LNCaP clone FGC (cell line): ENCODE data around the gene PEDS1.

Source experiments
- DNase-seq: peaks from one replicate; pipeline ENCODE4 v3.0.0-alpha.2; 2011; ENCODE audit warnings: low read depth
- H3K4me3 ChIP-seq: 2 replicates; pipeline ENCODE4 v1.5.1; 2011; ENCODE audit warnings: mild to moderate bottlenecking, low read depth, low read length, control low read depth
- TF ChIP-seq, protein P1 (sequence below): IDR thresholded peaks from 2 replicates; pipeline ENCODE4 v1.5.1; 2012; ENCODE audit warnings: mild to moderate bottlenecking; ENCODE audit not compliant: control insufficient read depth, insufficient read depth; ENCODE audit errors: extremely low read depth

Gene PEDS1

DNA sequence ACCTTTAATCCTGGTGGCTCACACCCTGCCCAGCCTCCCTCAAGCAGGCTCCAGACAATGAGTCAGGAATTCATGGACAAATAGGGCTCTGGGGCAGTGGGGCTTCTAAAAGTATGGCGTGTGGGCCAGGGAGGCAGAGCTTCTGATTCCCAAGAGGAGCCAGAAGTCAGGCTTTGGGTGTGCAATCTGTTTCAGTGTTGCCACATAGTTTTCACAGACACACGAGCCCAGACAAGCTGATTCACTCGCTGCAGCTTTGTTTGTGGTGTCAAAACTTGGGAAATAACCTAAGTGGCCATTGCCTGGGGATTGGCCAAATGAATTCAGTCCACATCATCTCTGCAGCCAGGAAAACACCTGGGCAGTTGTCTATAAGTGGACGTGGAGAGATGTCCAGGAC, 9.2 kb downstream of the PEDS1 start:
- no peak for DNase-seq
- no peak overlapping the region for H3K4me3 ChIP-seq
- TF ChIP-seq, protein P1, sequence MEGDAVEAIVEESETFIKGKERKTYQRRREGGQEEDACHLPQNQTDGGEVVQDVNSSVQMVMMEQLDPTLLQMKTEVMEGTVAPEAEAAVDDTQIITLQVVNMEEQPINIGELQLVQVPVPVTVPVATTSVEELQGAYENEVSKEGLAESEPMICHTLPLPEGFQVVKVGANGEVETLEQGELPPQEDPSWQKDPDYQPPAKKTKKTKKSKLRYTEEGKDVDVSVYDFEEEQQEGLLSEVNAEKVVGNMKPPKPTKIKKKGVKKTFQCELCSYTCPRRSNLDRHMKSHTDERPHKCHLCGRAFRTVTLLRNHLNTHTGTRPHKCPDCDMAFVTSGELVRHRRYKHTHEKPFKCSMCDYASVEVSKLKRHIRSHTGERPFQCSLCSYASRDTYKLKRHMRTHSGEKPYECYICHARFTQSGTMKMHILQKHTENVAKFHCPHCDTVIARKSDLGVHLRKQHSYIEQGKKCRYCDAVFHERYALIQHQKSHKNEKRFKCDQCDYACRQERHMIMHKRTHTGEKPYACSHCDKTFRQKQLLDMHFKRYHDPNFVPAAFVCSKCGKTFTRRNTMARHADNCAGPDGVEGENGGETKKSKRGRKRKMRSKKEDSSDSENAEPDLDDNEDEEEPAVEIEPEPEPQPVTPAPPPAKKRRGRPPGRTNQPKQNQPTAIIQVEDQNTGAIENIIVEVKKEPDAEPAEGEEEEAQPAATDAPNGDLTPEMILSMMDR = no peak

DNA sequence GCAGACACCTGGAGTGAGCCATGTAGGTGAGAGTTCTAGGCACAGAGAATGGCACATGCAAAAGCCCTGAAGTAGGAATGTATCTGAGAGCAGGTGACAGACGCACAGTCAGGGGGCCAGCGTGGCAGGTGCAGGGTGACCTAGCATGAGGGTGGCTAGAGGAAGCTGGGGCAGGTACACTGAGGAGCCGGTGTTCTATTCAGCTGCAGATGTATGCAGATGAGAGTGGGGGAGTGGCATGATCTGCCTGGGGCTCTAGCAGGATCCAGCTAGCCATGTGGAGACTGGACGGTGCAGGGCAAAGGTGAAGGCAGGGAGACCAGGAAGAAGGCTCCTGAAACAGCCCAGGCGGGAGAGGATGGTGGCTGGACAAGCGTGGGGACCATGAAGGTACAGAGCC, 10.7 kb downstream of the PEDS1 start:
- DNase-seq = no peak
- no peak overlapping the region for H3K4me3 ChIP-seq
- TF ChIP-seq, protein P1 = no peak

DNA sequence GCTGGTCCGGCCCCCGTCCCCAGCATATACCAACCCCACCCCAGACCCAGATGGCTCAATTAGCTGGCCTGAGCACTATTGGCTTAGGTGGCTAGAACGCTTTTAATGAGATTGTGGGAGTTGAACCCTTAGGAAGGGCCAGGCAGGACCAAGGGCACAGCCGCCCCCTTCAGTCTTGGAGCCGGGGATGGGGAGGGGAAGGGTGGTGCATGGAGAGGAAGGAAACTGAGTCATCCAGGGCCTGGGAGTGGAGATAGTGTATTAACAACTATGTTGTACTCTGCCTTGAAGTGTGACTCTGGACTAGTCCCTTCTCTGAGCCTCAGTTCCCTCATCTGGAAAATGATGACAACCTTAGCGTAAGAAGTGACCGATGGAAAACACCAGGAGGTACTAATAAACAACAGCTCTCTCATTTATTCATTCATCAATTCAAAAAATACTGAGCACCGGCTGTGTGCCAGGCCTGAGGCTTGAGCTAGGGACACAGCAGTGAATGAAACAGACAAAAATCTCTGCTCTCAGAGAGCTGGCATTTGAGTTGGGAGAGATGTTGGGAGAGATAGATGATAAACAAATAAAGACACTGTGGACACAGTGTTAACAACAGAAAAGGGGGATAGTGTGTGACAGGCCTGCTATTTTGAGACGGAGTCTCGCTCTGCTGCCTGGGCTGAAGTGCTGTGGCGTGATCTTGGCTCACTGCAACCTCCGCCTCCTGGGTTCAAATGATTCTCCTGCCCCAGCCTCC, 11.5 kb downstream of the PEDS1 start:
- peak; percentile 72 for DNase-seq
- TF ChIP-seq, protein P1 = no peak
- H3K4me3 ChIP-seq = no peak overlapping the region

DNA sequence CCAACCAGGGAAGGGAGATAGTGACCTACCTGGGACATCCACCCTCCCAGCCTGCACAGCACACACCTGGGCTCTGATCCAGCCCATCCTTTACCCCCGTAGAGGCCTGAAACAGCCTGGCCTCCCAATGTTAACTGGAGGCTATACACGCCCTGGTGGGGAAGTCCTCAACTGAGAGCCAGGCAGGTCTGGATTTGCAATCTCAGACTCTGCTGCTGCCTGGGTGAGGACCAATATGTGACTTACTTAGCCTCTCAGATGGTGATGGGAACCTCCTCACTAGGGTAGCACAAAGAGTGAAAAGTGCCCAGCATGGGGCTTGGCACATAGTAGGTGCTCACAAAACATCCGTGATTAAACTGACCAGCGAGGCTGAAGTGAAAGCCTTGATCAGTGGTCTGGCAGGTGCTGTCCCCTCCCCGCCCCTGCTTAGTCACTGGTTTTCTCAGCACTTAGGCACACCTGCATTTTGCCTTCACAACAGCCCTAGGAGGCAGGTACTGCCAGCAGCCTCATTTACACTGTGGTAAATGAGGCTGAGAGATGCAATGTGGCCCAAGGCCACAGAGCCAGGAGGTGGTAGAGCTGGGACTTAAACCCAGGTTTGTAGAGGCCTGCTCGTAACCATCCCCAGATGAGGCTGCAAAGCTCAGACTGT, 12.4 kb downstream of the PEDS1 start:
- TF ChIP-seq, protein P1 = no peak

DNA sequence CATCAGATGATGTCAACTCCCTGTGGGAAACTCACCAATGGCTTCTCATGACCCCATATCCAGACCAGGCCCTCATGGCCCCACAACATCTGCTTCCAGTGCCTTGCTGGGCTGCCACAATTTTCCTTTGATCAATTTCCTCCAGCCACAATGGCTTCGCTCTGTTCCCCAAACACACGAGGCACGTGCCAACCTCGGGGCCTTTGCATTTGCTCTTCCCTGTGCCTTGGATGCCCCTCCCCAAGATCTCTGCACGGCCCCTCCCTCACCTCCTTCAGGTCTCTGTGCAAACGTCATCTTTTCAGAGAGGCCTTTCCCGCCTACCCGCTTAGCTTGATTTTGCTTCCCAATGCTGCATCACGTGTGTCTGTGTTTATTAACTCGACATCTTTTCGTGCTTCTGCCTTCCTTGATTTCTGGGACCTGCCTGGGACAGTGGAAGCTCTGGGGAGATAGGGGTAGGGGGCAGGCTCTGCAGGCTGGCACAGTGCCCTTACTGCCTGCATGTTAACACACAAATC, 13.1 kb downstream of the PEDS1 start:
- TF ChIP-seq, protein P1 = no peak
- DNase-seq = no peak
- no peak overlapping the region for H3K4me3 ChIP-seq

More for the DNA sequence above, 12.4 kb downstream of the PEDS1 start:
- H3K4me3 ChIP-seq = no peak overlapping the region
- DNase-seq = no peak

DNA sequence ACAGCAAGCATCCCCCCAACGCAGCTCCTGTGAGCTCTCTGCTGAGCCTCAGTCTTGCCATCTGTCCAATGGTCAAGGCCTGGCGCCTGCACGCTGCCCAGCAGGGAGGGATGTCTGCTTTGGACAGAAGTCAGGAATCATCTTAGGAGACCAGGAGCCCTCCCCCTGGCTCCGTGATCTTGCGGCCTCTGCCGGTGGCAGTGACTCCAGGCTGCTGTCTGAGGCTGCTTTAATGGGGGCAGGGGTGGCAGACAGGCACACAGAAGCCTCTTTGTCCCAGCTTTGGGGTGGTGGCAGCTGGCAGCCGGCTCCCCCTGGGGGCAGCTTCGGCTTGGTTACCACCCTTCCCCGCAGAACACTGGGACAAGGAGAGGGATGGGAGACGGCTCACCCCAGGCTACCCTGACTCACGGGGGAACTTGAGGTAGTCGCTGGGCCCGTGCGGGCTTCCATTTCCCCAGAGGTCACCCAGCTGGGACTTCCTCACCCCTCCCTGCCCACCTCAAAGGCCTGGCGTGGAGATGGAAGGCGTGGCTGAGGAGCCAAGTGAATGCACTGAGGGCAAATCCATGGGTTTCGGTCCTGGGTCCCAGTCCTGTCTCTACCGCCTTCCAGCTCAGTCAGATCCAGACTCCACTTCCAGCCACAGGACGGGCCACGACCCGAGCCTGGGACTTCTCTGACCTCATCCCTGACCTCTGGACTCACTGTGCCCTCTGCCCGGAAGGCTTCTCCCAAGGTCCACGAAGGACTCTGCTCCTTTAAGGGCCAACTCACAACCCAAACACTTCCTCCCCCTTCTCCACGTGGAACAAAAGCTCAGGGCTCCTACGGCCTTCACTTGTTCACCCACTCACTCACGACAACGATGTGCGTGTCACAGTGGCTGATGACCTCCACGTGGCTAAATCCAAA, 14.8 kb downstream of the PEDS1 start:
- TF ChIP-seq, protein P1 = peak; percentile 3; the same call in 1 of the 2 replicates
- no peak for DNase-seq
- no peak overlapping the region for H3K4me3 ChIP-seq
